H1 (cell line): ENCODE measurements around the gene LTBP1.

Experiments
- NRF1 ChIP-seq: IDR thresholded peaks from 2 replicates; pipeline ENCODE4 v1.6.1; 2011; ENCODE audit warnings: mild to moderate bottlenecking, low read depth, low read length, improper control_type of control experiment
- POLR2A ChIP-seq, 2 experiments: IDR thresholded peaks; 1 replicate in 1 of 2; 2 replicates in 1 of 2; pipeline ENCODE4 v1.6.1; 2011; ENCODE audit warnings: low read depth in 2 of 2, low read length in 2 of 2, mild to moderate bottlenecking in 2 of 2; ENCODE audit errors: control extremely low read depth in 1 of 2
- TF ChIP-seq, protein P1 (sequence below), 3 experiments: IDR thresholded peaks; 1 replicate in 2 of 3; 2 replicates in 1 of 3; pipeline versions ENCODE4 v1.5.1 to v1.6.1; 2011; ENCODE audit warnings: low read length in 3 of 3, mild to moderate bottlenecking in 3 of 3, inconsistent platforms in 2 of 3, low read depth in 1 of 3, moderate library complexity in 1 of 3; ENCODE audit not compliant: insufficient read depth in 1 of 3; ENCODE audit errors: control extremely low read depth in 1 of 3
- TF ChIP-seq, protein P2 (sequence below): IDR thresholded peaks from 2 replicates; pipeline ENCODE4 v1.6.1; 2012; ENCODE audit warnings: inconsistent platforms

- no peak for TF ChIP-seq POLR2A (IDR thresholded peaks at IDR 0.05; ENCODE audit: control extremely low read depth in 1 of 2, low read depth in 2 of 2, low read length in 2 of 2)
- TF ChIP-seq, protein P1, sequence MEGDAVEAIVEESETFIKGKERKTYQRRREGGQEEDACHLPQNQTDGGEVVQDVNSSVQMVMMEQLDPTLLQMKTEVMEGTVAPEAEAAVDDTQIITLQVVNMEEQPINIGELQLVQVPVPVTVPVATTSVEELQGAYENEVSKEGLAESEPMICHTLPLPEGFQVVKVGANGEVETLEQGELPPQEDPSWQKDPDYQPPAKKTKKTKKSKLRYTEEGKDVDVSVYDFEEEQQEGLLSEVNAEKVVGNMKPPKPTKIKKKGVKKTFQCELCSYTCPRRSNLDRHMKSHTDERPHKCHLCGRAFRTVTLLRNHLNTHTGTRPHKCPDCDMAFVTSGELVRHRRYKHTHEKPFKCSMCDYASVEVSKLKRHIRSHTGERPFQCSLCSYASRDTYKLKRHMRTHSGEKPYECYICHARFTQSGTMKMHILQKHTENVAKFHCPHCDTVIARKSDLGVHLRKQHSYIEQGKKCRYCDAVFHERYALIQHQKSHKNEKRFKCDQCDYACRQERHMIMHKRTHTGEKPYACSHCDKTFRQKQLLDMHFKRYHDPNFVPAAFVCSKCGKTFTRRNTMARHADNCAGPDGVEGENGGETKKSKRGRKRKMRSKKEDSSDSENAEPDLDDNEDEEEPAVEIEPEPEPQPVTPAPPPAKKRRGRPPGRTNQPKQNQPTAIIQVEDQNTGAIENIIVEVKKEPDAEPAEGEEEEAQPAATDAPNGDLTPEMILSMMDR (IDR thresholded peaks at IDR 0.05; ENCODE audit: control extremely low read depth in 1 of 3, insufficient read depth in 1 of 3, low read depth in 1 of 3, low read length in 3 of 3): no peak
- no peak for TF ChIP-seq NRF1
- TF ChIP-seq, protein P2, sequence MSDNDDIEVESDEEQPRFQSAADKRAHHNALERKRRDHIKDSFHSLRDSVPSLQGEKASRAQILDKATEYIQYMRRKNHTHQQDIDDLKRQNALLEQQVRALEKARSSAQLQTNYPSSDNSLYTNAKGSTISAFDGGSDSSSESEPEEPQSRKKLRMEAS: no peak
These were observed 24.3 kb upstream of the LTBP1 start for GRCh38 chr2:32922501-32922900.
